DOHH2 (cell line): Measurements from ENCODE around the gene MACROD2.

Experiments
- EZH2phosphoT487 ChIP-seq: fragments of 200-600 bp; sonication (generic); IDR thresholded peaks from 2 replicates; pipeline ENCODE4 v1.6.1; 2017; ENCODE audit warnings: borderline replicate concordance, mild to moderate bottlenecking, antibody characterized with exemption, low read length, moderate library complexity, mixed read lengths
- TF ChIP-seq, protein P1 (sequence below): fragments of 200-600 bp; sonication (generic); IDR thresholded peaks from one replicate; pipeline ENCODE4 v1.5.1; 2014; ENCODE audit warnings: antibody characterized with exemption, mild to moderate bottlenecking, low read depth, low read length; ENCODE audit not compliant: poor library complexity, severe bottlenecking

DNA sequence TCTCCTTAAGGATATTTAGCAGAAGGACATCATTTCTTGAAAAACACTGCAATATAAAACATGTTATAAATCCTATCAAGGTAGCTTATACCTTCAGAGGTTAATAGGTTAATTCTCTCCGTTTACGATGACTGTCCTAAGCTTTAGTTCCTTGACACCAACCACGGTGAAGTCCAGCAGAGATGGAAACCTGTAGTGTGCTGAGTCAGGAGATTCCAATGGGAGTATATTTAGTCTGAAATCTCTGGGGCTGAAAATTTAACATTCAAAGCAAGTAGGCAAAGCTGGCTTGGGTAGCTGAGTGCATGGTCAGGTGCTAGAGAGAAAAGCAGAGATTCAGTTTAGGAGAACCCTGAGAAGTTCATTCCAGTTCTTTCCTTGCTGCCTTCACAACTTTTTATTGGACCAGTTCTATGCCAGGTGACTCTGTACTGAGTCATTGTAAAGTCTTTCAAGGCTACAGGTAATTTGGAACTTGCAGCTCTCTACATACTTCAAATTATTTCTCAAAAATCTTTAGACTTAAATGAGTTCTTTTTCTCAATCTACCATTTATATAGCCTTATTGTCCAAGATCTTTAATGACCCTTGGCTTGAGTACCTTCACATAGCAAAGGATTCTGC lies 1351.5 kb downstream of the MACROD2 start:
- TF ChIP-seq, protein P1, sequence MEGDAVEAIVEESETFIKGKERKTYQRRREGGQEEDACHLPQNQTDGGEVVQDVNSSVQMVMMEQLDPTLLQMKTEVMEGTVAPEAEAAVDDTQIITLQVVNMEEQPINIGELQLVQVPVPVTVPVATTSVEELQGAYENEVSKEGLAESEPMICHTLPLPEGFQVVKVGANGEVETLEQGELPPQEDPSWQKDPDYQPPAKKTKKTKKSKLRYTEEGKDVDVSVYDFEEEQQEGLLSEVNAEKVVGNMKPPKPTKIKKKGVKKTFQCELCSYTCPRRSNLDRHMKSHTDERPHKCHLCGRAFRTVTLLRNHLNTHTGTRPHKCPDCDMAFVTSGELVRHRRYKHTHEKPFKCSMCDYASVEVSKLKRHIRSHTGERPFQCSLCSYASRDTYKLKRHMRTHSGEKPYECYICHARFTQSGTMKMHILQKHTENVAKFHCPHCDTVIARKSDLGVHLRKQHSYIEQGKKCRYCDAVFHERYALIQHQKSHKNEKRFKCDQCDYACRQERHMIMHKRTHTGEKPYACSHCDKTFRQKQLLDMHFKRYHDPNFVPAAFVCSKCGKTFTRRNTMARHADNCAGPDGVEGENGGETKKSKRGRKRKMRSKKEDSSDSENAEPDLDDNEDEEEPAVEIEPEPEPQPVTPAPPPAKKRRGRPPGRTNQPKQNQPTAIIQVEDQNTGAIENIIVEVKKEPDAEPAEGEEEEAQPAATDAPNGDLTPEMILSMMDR: no peak
- no peak for TF ChIP-seq EZH2phosphoT487
